ENCODE results near the gene SFXN5.

SFXN5 gene

GRCh38 chr2:72936660-72937355, 134.7 kb downstream of the SFXN5 start:
- Histone ChIP-seq H3K9me3 (ENCODE audit: insufficient read depth, low read length) (no peaks in the 10 kb centered on the region), H3K27ac (ENCODE audit: low read depth, low read length) (no peak overlapping the region), H3K36me3 (ENCODE audit: low read length) (no peaks in the 10 kb centered on the region), H3K9ac (ENCODE audit: low read length) (no peak overlapping the region), H3K9me2 (replicated peaks; ENCODE audit: insufficient read depth, low read length) (no peaks in the 10 kb centered on the region), H4K20me1 (ENCODE audit: low read depth, low read length) (no peaks in the 10 kb centered on the region), H3F3A (ENCODE audit: insufficient read depth) (no peaks in the 10 kb centered on the region), H2AFZ (ENCODE audit: low read depth, low read length, severe bottlenecking) (no peak overlapping the region), H3K27me3 (ENCODE audit: low read length) (no peaks in the 10 kb centered on the region), H3K79me2 (ENCODE audit: insufficient read depth, low read length) (no peaks in the 10 kb centered on the region), H3K4me2 (ENCODE audit: low read depth, low read length, poor library complexity, severe bottlenecking) (no peak overlapping the region), H3K4me3 (ENCODE audit: insufficient read depth, low read length, poor library complexity, severe bottlenecking) (no peak overlapping the region)
- TF ChIP-seq, protein P1, sequence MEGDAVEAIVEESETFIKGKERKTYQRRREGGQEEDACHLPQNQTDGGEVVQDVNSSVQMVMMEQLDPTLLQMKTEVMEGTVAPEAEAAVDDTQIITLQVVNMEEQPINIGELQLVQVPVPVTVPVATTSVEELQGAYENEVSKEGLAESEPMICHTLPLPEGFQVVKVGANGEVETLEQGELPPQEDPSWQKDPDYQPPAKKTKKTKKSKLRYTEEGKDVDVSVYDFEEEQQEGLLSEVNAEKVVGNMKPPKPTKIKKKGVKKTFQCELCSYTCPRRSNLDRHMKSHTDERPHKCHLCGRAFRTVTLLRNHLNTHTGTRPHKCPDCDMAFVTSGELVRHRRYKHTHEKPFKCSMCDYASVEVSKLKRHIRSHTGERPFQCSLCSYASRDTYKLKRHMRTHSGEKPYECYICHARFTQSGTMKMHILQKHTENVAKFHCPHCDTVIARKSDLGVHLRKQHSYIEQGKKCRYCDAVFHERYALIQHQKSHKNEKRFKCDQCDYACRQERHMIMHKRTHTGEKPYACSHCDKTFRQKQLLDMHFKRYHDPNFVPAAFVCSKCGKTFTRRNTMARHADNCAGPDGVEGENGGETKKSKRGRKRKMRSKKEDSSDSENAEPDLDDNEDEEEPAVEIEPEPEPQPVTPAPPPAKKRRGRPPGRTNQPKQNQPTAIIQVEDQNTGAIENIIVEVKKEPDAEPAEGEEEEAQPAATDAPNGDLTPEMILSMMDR (IDR thresholded peaks at IDR 0.05; ENCODE audit: insufficient read depth, low read length, poor library complexity, severe bottlenecking), result no peak
- no peak for TF ChIP-seq EZH2phosphoT487 (conservative IDR thresholded peaks at IDR 0.05; ENCODE audit: low read length)

DNA sequence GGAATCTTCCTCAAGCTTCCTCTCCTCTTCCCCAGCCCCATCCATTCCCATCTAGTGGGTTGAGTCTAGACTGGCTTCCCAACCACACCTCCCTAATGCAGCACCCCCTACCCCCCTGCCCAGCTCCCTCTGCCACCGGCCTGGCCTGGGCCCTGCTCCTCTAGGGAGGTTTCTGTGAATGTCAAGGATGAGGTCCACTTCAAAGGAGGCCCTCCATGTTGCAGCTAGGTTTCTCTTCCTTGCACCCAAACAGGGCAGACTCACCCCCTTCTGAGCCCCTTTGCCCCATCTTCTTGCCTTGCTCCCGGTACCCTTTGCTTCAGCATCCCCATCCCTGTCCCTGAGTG, 135.9 kb downstream of the SFXN5 start:
- TF ChIP-seq, protein P1 (IDR thresholded peaks at IDR 0.05; ENCODE audit: insufficient read depth, low read length, poor library complexity, severe bottlenecking), result no peak
- TF ChIP-seq EZH2phosphoT487 (conservative IDR thresholded peaks at IDR 0.05; ENCODE audit: low read length), result no peak
- Histone ChIP-seq H3K27ac (ENCODE audit: low read depth, low read length) (no peak overlapping the region), H3K9ac (ENCODE audit: low read length) (no peak overlapping the region), H3K4me2 (ENCODE audit: low read depth, low read length, poor library complexity, severe bottlenecking) (no peak overlapping the region), H4K20me1 (ENCODE audit: low read depth, low read length) (no peaks in the 10 kb centered on the region), H3F3A (ENCODE audit: insufficient read depth) (no peaks in the 10 kb centered on the region), H3K27me3 (ENCODE audit: low read length) (no peaks in the 10 kb centered on the region), H3K79me2 (ENCODE audit: insufficient read depth, low read length) (no peaks in the 10 kb centered on the region), H3K4me3 (ENCODE audit: insufficient read depth, low read length, poor library complexity, severe bottlenecking) (no peak overlapping the region), H3K36me3 (ENCODE audit: low read length) (no peaks in the 10 kb centered on the region), H2AFZ (ENCODE audit: low read depth, low read length, severe bottlenecking) (no peak overlapping the region), H3K9me2 (replicated peaks; ENCODE audit: insufficient read depth, low read length) (no peaks in the 10 kb centered on the region), H3K9me3 (ENCODE audit: insufficient read depth, low read length) (no peaks in the 10 kb centered on the region)

DNA sequence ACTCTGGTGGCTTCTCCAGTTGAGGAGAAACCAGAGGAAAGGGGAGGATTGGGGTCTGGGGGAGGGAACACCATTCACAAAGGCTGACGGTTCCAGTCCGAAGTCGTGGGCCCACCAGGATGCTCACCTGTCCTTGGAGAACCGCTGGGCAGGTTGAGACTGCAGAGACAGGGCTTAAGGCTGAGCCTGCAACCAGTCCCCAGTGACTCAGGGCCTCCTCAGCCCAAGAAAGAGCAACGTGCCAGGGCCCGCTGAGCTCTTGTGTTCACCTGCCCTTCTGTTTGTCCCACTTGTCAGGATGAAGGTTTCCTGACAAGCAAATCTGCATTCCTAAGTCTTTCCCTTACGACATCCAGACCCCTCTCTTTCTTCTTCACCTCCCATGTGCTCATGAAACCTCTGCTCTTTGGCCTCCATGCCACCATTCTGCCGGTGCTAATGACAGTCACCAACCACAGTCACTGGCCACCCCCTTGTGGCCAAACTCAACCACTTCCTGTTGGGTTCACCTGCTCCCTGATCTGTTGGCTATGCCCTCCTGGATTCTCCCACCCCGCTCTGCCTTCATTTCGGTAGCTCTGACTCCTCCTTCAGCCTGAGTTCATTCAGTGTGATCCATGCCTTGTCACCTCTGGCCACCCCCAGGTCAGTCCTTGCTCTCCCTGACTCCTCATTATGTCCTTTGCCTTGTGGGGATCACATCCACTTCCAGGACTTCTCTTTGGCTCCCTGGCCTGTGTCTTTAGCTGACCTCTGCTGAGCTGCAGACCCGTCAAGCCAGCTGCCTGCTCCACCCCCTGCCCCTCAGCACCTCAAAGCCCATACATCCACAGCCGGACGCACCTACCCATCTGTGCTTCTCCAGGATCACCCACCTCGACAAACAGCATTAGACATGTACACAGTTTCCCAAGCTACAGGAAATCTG, 136.6 kb downstream of the SFXN5 start:
- H3F3A ChIP-seq (ENCODE audit: insufficient read depth), result no peaks in the 10 kb centered on the region
- H3K4me3 ChIP-seq (ENCODE audit: insufficient read depth, low read length, poor library complexity, severe bottlenecking), result no peak overlapping the region
- no peak overlapping the region for H3K9ac ChIP-seq (ENCODE audit: low read length)
- TF ChIP-seq EZH2phosphoT487 (conservative IDR thresholded peaks at IDR 0.05; ENCODE audit: low read length), result no peak
- TF ChIP-seq, protein P1 (IDR thresholded peaks at IDR 0.05; ENCODE audit: insufficient read depth, low read length, poor library complexity, severe bottlenecking), result no peak
- H4K20me1 ChIP-seq (ENCODE audit: low read depth, low read length), result no peaks in the 10 kb centered on the region
- no peaks in the 10 kb centered on the region for H3K36me3 ChIP-seq (ENCODE audit: low read length)
- no peaks in the 10 kb centered on the region for H3K27me3 ChIP-seq (ENCODE audit: low read length)
- no peaks in the 10 kb centered on the region for H3K9me3 ChIP-seq (ENCODE audit: insufficient read depth, low read length)
- H3K27ac ChIP-seq (ENCODE audit: low read depth, low read length), result no peak overlapping the region
- H3K79me2 ChIP-seq (ENCODE audit: insufficient read depth, low read length), result no peaks in the 10 kb centered on the region
- no peak overlapping the region for H3K4me2 ChIP-seq (ENCODE audit: low read depth, low read length, poor library complexity, severe bottlenecking)
- no peaks in the 10 kb centered on the region for H3K9me2 ChIP-seq (replicated peaks; ENCODE audit: insufficient read depth, low read length)
- H2AFZ ChIP-seq (ENCODE audit: low read depth, low read length, severe bottlenecking), result no peak overlapping the region
